HepG2 (cell line): Measurements from ENCODE around the gene FAM168A. TPM values are rescaled to one million over a fixed set of nuclear protein-coding genes. Genes with fewer than 3 reads are reported as not detected.
A peak's percentile ranks its signal among the peaks of the same experiment; 100 is the strongest.

ENCODE experiments used
- ATAC-seq: fragments of 200-7000 bp; cut with Tn5 transposase; 3 replicates; pipeline ENCODE4 v1.9.1; 2020; ENCODE audit warnings: mild to moderate bottlenecking, moderate library complexity
- BruUV-seq: library from RNA; stranded (reverse); fragments of 400-500 nt; replicated peaks from 2 replicates; lab custom pipeline; 2021; lab: Mats Ljungman, UMichigan
- CTCF ChIA-PET: fragments of 300-600 bp; formaldehyde crosslinking; extraction: SDS; loops from one replicate; lab custom pipeline; 2021; ENCODE audit warnings: low total read pairs, inconsistent platforms, low intra/inter-chr PET ratio; lab: Yijun Ruan, JAX
- POLR2A ChIA-PET: fragments of 350-600 bp; sonication (Branson Sonifier 250); formaldehyde crosslinking; loops from one replicate; lab custom pipeline; 2020; ENCODE audit warnings: antibody characterized with exemption, inconsistent platforms; lab: Yijun Ruan, JAX
- DNase-seq: peaks from one replicate; pipeline ENCODE4 v3.0.0-alpha.2; 2015; ENCODE audit warnings: low spot score
- FAIRE-seq: peaks from 3 replicates; lab custom pipeline; 2011; peaks lifted over from hg19 to GRCh38; lab: Jason Lieb, UNC
- H2AFZ ChIP-seq: one replicate; pipeline ENCODE4 v1.6.1; 2011; ENCODE audit warnings: low read length, inconsistent platforms
- H3K27ac ChIP-seq: fragments of 300-600 bp; 3 replicates; pipeline ENCODE4 v1.8.0; 2011; ENCODE audit warnings: mixed run types, mild to moderate bottlenecking, mixed read lengths, low read length, inconsistent platforms; ENCODE audit not compliant: insufficient read depth; ENCODE audit errors: extremely low read length
- H3K27me3 ChIP-seq, 2 experiments: fragments of 200-600 bp in 1 of 2; 2 replicates in 1 of 2; 3 replicates in 1 of 2; pipeline versions ENCODE4 v1.6.0 to v1.8.0; 2011; ENCODE audit warnings: low read length in 2 of 2, mild to moderate bottlenecking in 2 of 2, moderate library complexity in 2 of 2, inconsistent platforms in 1 of 2; ENCODE audit not compliant: insufficient read depth in 2 of 2, control insufficient read depth in 1 of 2
- H3K36me3 ChIP-seq, 2 experiments: fragments of 200-600 bp in 1 of 2; replicated peaks in 1 of 2; 2 replicates in 1 of 2; 3 replicates in 1 of 2; pipeline versions ENCODE4 v1.5.1 to v1.8.0; 2011; ENCODE audit warnings: low read length in 2 of 2, inconsistent platforms in 1 of 2; ENCODE audit not compliant: insufficient read depth in 2 of 2, control insufficient read depth in 1 of 2
- H3K4me1 ChIP-seq: 2 replicates; pipeline ENCODE4 v1.5.1; 2012; ENCODE audit warnings: low read length, inconsistent platforms; ENCODE audit not compliant: insufficient read depth
- H3K4me2 ChIP-seq: 2 replicates; pipeline ENCODE4 v1.6.0; 2011; ENCODE audit warnings: low read depth, low read length, inconsistent platforms
- H3K4me3 ChIP-seq, 3 experiments: fragments of 200-600 bp in 1 of 3; sonication (generic), shearing (Covaris generic) in 1 of 3; replicated peaks in 1 of 3; 2 replicates each; pipeline ENCODE4 v1.5.1; 2011 to 2016; ENCODE audit warnings: low read length in 3 of 3, inconsistent platforms in 2 of 3, low read depth in 2 of 3, mild to moderate bottlenecking in 2 of 3, control low read depth in 1 of 3, mixed read lengths in 1 of 3; ENCODE audit not compliant: insufficient read depth in 1 of 3
- H3K79me2 ChIP-seq: one replicate; pipeline ENCODE4 v1.6.1; 2011; ENCODE audit warnings: low read length, inconsistent platforms; ENCODE audit not compliant: insufficient read depth
- H3K9ac ChIP-seq: 2 replicates; pipeline ENCODE4 v1.6.0; 2011; ENCODE audit warnings: mild to moderate bottlenecking, low read depth, low read length, inconsistent platforms; ENCODE audit not compliant: insufficient read depth
- H3K9me3 ChIP-seq: 2 replicates; pipeline ENCODE4 v1.5.1; 2012; ENCODE audit warnings: mild to moderate bottlenecking, low read length
- H4K20me1 ChIP-seq: 2 replicates; pipeline ENCODE4 v1.6.0; 2011; ENCODE audit warnings: inconsistent platforms, mild to moderate bottlenecking, low read length, moderate library complexity; ENCODE audit not compliant: insufficient read depth
- ELK4 ChIP-seq: sonication (generic); formaldehyde crosslinking; IDR thresholded peaks from 2 replicates; pipeline ENCODE4 v1.9.0; 2021; ENCODE audit warnings: missing genetic modification reagents, borderline replicate concordance
- HNRNPL ChIP-seq: fragments of 200-400 bp; formaldehyde crosslinking; IDR thresholded peaks from 2 replicates; pipeline ENCODE4 v1.6.1; 2017; ENCODE audit warnings: mild to moderate bottlenecking, low read depth, low read length
- NFYB ChIP-seq: sonication (generic); formaldehyde crosslinking; IDR thresholded peaks from 2 replicates; pipeline ENCODE4 v1.4.0; 2020; ENCODE audit warnings: missing genetic modification reagents
- PAXIP1 ChIP-seq: sonication (generic); formaldehyde crosslinking; conservative IDR thresholded peaks from 2 replicates; pipeline ENCODE4 v1.4.0; 2020; ENCODE audit warnings: mild to moderate bottlenecking, missing genetic modification reagents, moderate library complexity
- PITX1 ChIP-seq: sonication (generic); formaldehyde crosslinking; IDR thresholded peaks from 2 replicates; pipeline ENCODE4 v1.5.1; 2020; ENCODE audit warnings: mild to moderate bottlenecking, missing genetic modification reagents
- REPIN1 ChIP-seq: sonication (generic); formaldehyde crosslinking; IDR thresholded peaks from 2 replicates; pipeline ENCODE4 v1.8.0; 2022; ENCODE audit warnings: missing genetic modification reagents, low read depth, mild to moderate bottlenecking, borderline replicate concordance
- ZXDC ChIP-seq: sonication (generic); formaldehyde crosslinking; IDR thresholded peaks from 2 replicates; pipeline ENCODE4 v1.5.0; 2020; ENCODE audit warnings: mild to moderate bottlenecking, missing genetic modification reagents
- WGBS: methylation state at CpG from one replicate; pipeline ENCODE4 v1.1.6; 2017; ENCODE audit warnings: low lambda C conversion rate; 5-methylcytosine and 5-hydroxymethylcytosine counted together
- in situ Hi-C: cut with HindIII; loops from 2 replicates; pipeline ENCODE4 v1.10.0; 2017; ENCODE audit warnings: low pct_unique_long_range_greater_than_20kb; ENCODE audit not compliant: extremely low pct_ligation_motif_present
- intact Hi-C: fragments of 100-400 bp; cut with micrococcal nuclease; formaldehyde crosslinking; loops from one replicate; pipeline ENCODE4 v1.10.0; 2022; ENCODE audit not compliant: unreplicated experiment
- polyA plus RNA-seq, 8 experiments: library from polyadenylated mRNA; depleted of rRNA in 3 of 8; stranded (reverse) in 7 of 8; unstranded in 1 of 8; fragments of >200 nt; fragmentation: Illumina TruSeq in 4 of 8; extraction: Trizol in 4 of 8; gene quantifications; 2 replicates each; pipeline versions ENCODE4 v1.2.1 to v1.2.3, GENCODE V29; 2011 to 2016; ENCODE audit warnings: low read depth in 4 of 8, missing spikeins in 1 of 8, mixed read lengths in 1 of 8; ENCODE audit not compliant: insufficient read depth in 1 of 8
- total RNA-seq, 5 experiments: library from RNA; depleted of rRNA; stranded (reverse); fragments of >200 nt; fragmentation: Illumina TruSeq; extraction: Trizol; gene quantifications; 2 replicates each; pipeline ENCODE4 v1.2.3, GENCODE V29; 2016; ENCODE audit warnings: low read depth in 1 of 5
- TF ChIP-seq, protein P1 (sequence below): sonication (generic); formaldehyde crosslinking; IDR thresholded peaks from 2 replicates; pipeline ENCODE4 v1.4.0; 2020; ENCODE audit warnings: missing genetic modification reagents, borderline replicate concordance

FAM168A gene
- total and polyA plus RNA-seq, 2 of the 13 experiments (the other 11 are each of a cell fraction or from before 2014, with no cell fraction given): 13.9 to 15.8 TPM

DNA sequence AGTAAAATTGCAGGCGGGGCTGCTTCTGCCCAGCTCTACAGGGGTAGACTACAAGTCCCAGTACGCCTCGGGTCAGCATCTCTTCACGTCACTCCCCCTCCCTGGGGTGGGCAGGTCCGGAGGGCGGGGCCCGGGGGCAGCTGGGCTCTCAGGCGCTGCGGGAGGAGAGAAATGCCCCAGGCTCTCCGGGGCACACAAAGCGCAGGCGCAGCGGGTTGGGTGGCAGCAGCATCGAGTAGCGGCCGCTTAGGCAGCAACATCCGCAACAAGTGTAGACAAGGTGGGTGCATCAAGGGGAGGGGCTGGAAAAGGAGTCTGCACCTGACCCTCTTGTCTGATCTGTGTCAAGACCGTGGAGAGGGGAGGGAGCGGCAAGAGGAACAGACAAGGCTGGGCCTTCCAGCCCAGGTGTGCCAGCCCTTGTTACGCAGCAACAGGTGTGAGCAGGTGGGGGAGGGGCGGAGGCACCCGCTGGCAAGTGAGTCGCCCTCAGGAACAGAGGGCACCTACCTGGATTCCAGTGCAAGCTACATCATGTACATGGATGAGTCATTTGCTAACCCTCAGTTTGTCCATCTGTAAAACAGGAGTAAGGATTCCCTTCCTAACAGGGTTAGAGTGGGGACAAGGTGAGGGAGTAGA lies 49.7 kb upstream of the FAM168A start (continued):
- peak; percentile 24; the same call in 1 of the 2 replicates for TF ChIP-seq PAXIP1
- TF ChIP-seq, protein P1, sequence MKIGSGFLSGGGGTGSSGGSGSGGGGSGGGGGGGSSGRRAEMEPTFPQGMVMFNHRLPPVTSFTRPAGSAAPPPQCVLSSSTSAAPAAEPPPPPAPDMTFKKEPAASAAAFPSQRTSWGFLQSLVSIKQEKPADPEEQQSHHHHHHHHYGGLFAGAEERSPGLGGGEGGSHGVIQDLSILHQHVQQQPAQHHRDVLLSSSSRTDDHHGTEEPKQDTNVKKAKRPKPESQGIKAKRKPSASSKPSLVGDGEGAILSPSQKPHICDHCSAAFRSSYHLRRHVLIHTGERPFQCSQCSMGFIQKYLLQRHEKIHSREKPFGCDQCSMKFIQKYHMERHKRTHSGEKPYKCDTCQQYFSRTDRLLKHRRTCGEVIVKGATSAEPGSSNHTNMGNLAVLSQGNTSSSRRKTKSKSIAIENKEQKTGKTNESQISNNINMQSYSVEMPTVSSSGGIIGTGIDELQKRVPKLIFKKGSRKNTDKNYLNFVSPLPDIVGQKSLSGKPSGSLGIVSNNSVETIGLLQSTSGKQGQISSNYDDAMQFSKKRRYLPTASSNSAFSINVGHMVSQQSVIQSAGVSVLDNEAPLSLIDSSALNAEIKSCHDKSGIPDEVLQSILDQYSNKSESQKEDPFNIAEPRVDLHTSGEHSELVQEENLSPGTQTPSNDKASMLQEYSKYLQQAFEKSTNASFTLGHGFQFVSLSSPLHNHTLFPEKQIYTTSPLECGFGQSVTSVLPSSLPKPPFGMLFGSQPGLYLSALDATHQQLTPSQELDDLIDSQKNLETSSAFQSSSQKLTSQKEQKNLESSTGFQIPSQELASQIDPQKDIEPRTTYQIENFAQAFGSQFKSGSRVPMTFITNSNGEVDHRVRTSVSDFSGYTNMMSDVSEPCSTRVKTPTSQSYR (CRISPR knock-in tag): peak; percentile 90
- TF ChIP-seq HNRNPL: peak; percentile 86

DNA sequence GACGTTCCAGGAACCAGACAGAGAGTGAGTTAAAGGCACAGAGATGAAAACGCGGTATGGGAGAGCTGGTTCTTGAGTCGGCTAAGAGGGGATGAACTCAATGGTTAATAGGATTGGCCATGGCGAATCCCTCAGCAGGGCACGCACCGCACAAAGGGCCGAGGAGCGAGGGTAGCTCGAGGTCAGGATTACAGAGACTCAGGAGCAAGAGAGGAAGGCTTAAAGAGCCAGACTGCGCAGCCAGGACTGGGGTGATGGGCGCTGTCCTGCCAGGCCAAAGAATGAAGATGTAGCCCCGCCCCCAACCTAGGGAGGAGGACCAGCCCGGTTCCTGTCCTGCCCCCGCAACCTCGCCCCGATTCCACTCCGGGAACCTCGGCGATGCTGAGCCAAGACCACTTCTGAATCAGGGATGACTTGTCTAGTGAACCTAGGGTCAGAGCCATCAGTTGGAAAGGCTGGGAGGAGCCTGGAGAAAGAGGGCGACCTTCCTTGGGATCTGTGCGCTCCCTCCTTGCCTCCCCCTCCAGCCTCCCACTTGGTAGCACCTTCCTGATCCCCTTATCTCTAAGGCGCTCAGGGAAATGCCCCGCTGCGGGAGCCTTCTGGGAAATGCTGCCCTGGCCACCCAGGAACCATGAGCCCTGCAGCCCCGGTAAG lies 48.2 kb upstream of the FAM168A start, which contains the start of gene PLEKHB1:
PLEKHB1 (plus strand) TSS at position 610 of the 660 bp plus-strand sequence; CDS start at position 638, 28 bp downstream.
- no peaks in the 10 kb centered on the region for H3K9me3 ChIP-seq
- BruUV-seq: no TSS peak
- no peaks in the 10 kb centered on the region for H3K36me3 ChIP-seq
- peak within 1 kb of the TSS; percentile 33 for H2AFZ ChIP-seq
- in situ Hi-C loops: no loop called here
- peaks cover 2% of the 10 kb centered on the region for H3K79me2 ChIP-seq
- H3K9ac ChIP-seq: no peak within 1 kb of the TSS
- FAIRE-seq (no peak), ATAC-seq (no peak), DNase-seq (no peak)
- no peaks in the 10 kb centered on the region for H4K20me1 ChIP-seq
- CTCF ChIA-PET: no interaction called here
- H3K4me1 ChIP-seq: peaks cover 58% of the 10 kb centered on the region
- peak within 1 kb of the TSS in 2 of 3 experiments; percentile 5 to 21; a peak in 3 of 6 replicates for H3K4me3 ChIP-seq
- intact Hi-C loops: no loop called here
- H3K27me3 ChIP-seq: peaks cover 0 to 1% of the 10 kb centered on the region in 2 experiments; a peak in 2 of 5 replicates
- H3K27ac ChIP-seq: no peak within 1 kb of the TSS
- POLR2A ChIA-PET: no interaction called here
- 66% methylated on average over 22 of the region's 26 CpGs for WGBS
- H3K4me2 ChIP-seq: peak within 1 kb of the TSS; percentile 54
- no peak for TF ChIP-seq NFYB (CRISPR knock-in tag)
- TF ChIP-seq ELK4 (CRISPR knock-in tag): no peak
- TF ChIP-seq ZXDC (CRISPR knock-in tag): no peak
- no peak for TF ChIP-seq REPIN1 (CRISPR knock-in tag)
- TF ChIP-seq PITX1 (CRISPR knock-in tag): no peak
